Measurements from ENCODE around the gene MUC5AC. TPM values are rescaled to one million over a fixed set of nuclear protein-coding genes. Genes with fewer than 3 reads are reported as not detected.
"Not testable (repeated sequence)": the region's sequence is repeated elsewhere in the genome, so short reads cannot be mapped to it uniquely, and the experiment has no call there.

The MUC5AC gene
- polyA plus RNA-seq, 1 donor, result 0.37 TPM

GRCh38 chr11:1164779-1165255 lies 7.1 kb downstream of the MUC5AC start:
- not testable (repeated sequence) for H3K27me3 ChIP-seq (ENCODE audit: control insufficient read depth, insufficient read depth, low read length); H3K4me3 ChIP-seq (ENCODE audit: low read length); H3K36me3 ChIP-seq (ENCODE audit: control insufficient read depth, insufficient read depth, low read length); H3K27ac ChIP-seq (ENCODE audit: low read length)
- peak in 1 of 2 donors; percentile 7 for DNase-seq
- no CpG with 5 or more reads among the region's 10 CpGs for WGBS (ENCODE audit: insufficient coverage, low lambda C conversion rate)
- Histone ChIP-seq H3K9me3 (ENCODE audit: control insufficient read depth, low read depth, low read length) (peaks cover 34% of the 10 kb centered on the region), H3K4me1 (ENCODE audit: control insufficient read depth, insufficient read depth, low read length) (peaks cover 11% of the 10 kb centered on the region)

GRCh38 chr11:1165256-1166041 lies 7.7 kb downstream of the MUC5AC start:
- no peak overlapping the region for H3K27ac ChIP-seq (ENCODE audit: low read length)
- H3K9me3 ChIP-seq (ENCODE audit: control insufficient read depth, low read depth, low read length), result peaks cover 37% of the 10 kb centered on the region
- peaks cover 11% of the 10 kb centered on the region for H3K4me1 ChIP-seq (ENCODE audit: control insufficient read depth, insufficient read depth, low read length)
- no peaks in the 10 kb centered on the region for H3K36me3 ChIP-seq (ENCODE audit: control insufficient read depth, insufficient read depth, low read length)
- no CpG with 5 or more reads among the region's 30 CpGs for WGBS (ENCODE audit: insufficient coverage, low lambda C conversion rate)
- H3K27me3 ChIP-seq (ENCODE audit: control insufficient read depth, insufficient read depth, low read length), result no peaks in the 10 kb centered on the region
- H3K4me3 ChIP-seq (ENCODE audit: low read length), result no peak overlapping the region
- no peak for DNase-seq

GRCh38 chr11:1167256-1167655 lies 9.5 kb downstream of the MUC5AC start:
- peaks cover 11% of the 10 kb centered on the region for H3K4me1 ChIP-seq (ENCODE audit: control insufficient read depth, insufficient read depth, low read length)
- no peak for DNase-seq
- WGBS (ENCODE audit: insufficient coverage, low lambda C conversion rate), result no CpG with 5 or more reads among the region's 7 CpGs
- H3K27ac ChIP-seq (ENCODE audit: low read length), result no peak overlapping the region
- H3K4me3 ChIP-seq (ENCODE audit: low read length), result no peak overlapping the region
- peaks cover 45% of the 10 kb centered on the region for H3K9me3 ChIP-seq (ENCODE audit: control insufficient read depth, low read depth, low read length)
- no peaks in the 10 kb centered on the region for H3K27me3 ChIP-seq (ENCODE audit: control insufficient read depth, insufficient read depth, low read length)
- H3K36me3 ChIP-seq (ENCODE audit: control insufficient read depth, insufficient read depth, low read length), result no peaks in the 10 kb centered on the region

DNA sequence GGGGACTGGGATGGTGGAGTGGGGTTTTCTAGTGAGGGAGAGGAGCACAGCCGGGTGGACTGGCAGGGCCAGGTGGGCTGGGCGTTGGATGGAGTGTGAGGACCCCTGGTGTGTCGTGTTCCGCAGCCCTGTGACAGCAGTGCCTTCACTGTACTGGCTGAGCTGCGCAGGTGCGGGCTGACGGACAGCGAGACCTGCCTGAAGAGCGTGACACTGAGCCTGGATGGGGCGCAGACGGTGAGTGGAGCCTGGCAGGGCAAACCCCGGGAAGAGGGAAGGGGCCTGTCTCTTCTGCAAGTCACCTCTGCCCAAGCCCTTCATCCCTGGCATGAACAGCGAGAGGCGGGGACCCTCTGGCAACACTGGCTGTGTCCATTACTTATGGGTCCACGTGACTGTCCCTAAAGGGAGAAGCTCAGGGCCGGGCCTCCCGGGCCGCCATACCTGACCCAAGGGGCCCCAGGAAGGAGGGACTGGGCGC lies 10.0 kb downstream of the MUC5AC start:
- Histone ChIP-seq H3K27ac (ENCODE audit: low read length) (no peak overlapping the region), H3K4me3 (ENCODE audit: low read length) (no peak overlapping the region), H3K27me3 (ENCODE audit: control insufficient read depth, insufficient read depth, low read length) (no peaks in the 10 kb centered on the region), H3K4me1 (ENCODE audit: control insufficient read depth, insufficient read depth, low read length) (peaks cover 11% of the 10 kb centered on the region), H3K36me3 (ENCODE audit: control insufficient read depth, insufficient read depth, low read length) (no peaks in the 10 kb centered on the region), H3K9me3 (ENCODE audit: control insufficient read depth, low read depth, low read length) (peaks cover 45% of the 10 kb centered on the region)
- no peak for DNase-seq
- WGBS (ENCODE audit: insufficient coverage, low lambda C conversion rate), result no CpG with 5 or more reads among the region's 19 CpGs

GRCh38 chr11:1168256-1168655 lies 10.5 kb downstream of the MUC5AC start:
- H3K4me1 ChIP-seq (ENCODE audit: control insufficient read depth, insufficient read depth, low read length), result peaks cover 11% of the 10 kb centered on the region
- DNase-seq, result no peak
- H3K27ac ChIP-seq (ENCODE audit: low read length), result no peak overlapping the region
- H3K4me3 ChIP-seq (ENCODE audit: low read length), result no peak overlapping the region
- peaks cover 45% of the 10 kb centered on the region for H3K9me3 ChIP-seq (ENCODE audit: control insufficient read depth, low read depth, low read length)
- no CpG with 5 or more reads among the region's 11 CpGs for WGBS (ENCODE audit: insufficient coverage, low lambda C conversion rate)
- H3K27me3 ChIP-seq (ENCODE audit: control insufficient read depth, insufficient read depth, low read length), result no peaks in the 10 kb centered on the region
- no peaks in the 10 kb centered on the region for H3K36me3 ChIP-seq (ENCODE audit: control insufficient read depth, insufficient read depth, low read length)

DNA sequence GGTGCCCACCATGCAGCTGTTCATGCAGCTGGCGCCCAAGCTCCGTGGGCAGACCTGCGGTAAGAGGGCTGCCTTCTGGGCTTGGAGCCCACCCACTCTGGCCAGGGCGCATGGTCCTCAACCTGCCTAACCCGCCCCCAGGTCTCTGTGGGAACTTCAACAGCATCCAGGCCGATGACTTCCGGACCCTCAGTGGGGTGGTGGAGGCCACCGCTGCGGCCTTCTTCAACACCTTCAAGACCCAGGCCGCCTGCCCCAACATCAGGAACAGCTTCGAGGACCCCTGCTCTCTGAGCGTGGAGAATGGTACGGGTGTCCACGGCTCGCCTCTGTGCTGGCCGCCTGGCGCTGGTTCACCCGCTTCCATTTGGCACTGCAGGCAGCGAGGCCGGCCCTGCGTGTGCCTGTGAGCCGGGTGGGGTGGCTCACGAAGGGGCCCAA lies 11.0 kb downstream of the MUC5AC start:
- DNase-seq, result no peak
- Histone ChIP-seq H3K9me3 (ENCODE audit: control insufficient read depth, low read depth, low read length) (peaks cover 45% of the 10 kb centered on the region), H3K4me1 (ENCODE audit: control insufficient read depth, insufficient read depth, low read length) (peaks cover 11% of the 10 kb centered on the region), H3K36me3 (ENCODE audit: control insufficient read depth, insufficient read depth, low read length) (no peaks in the 10 kb centered on the region), H3K27ac (ENCODE audit: low read length) (no peak overlapping the region), H3K27me3 (ENCODE audit: control insufficient read depth, insufficient read depth, low read length) (no peaks in the 10 kb centered on the region), H3K4me3 (ENCODE audit: low read length) (no peak overlapping the region)
- WGBS (ENCODE audit: insufficient coverage, low lambda C conversion rate), result no CpG with 5 or more reads among the region's 23 CpGs

GRCh38 chr11:1171223-1171984 lies 13.7 kb downstream of the MUC5AC start:
- no CpG with 5 or more reads among the region's 3 CpGs for WGBS (ENCODE audit: insufficient coverage, low lambda C conversion rate)
- no peak for DNase-seq
- H3K4me3 ChIP-seq (ENCODE audit: low read length), result no peak overlapping the region
- no peak overlapping the region for H3K27ac ChIP-seq (ENCODE audit: low read length)
- H3K27me3 ChIP-seq (ENCODE audit: control insufficient read depth, insufficient read depth, low read length), result no peaks in the 10 kb centered on the region
- H3K36me3 ChIP-seq (ENCODE audit: control insufficient read depth, insufficient read depth, low read length), result no peaks in the 10 kb centered on the region
- no peaks in the 10 kb centered on the region for H3K4me1 ChIP-seq (ENCODE audit: control insufficient read depth, insufficient read depth, low read length)
- peaks cover 34% of the 10 kb centered on the region for H3K9me3 ChIP-seq (ENCODE audit: control insufficient read depth, low read depth, low read length)

DNA sequence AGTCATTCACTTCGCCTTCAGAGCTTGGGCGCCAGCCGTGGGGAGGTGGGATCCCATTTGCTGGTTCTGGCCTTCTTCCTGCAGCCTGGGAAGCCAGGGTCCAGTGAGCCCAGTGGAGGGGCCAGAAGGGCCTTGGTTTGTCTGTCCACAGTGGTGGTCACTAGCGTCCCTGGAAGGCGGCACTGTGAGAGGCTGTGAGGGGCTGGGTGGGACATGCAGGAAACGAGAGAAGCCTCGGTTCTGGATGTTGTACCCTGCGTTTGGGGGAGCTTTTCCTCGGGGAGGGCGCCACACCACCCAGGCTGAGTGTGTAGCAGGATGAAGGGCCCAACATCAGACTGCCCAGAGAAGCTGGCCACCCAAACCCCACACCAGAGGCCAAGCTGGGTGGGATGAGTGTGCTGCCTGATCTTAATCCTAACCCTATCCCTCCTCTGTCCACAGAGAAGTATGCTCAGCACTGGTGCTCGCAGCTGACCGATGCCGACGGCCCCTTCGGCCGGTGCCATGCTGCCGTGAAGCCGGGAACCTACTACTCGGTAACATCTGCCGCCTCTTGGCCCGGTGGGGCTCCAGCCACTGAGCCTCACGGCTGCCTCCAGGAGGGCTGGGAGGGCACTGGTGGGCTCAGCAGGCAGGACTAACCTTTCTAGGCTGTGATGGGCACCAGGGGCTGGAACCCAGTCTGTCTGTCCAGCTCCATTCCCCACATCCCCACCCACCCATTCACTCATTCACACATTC lies 14.4 kb downstream of the MUC5AC start:
- Histone ChIP-seq H3K4me3 (ENCODE audit: low read length) (no peak overlapping the region), H3K27ac (ENCODE audit: low read length) (no peak overlapping the region), H3K9me3 (ENCODE audit: control insufficient read depth, low read depth, low read length) (peaks cover 34% of the 10 kb centered on the region), H3K36me3 (ENCODE audit: control insufficient read depth, insufficient read depth, low read length) (no peaks in the 10 kb centered on the region), H3K27me3 (ENCODE audit: control insufficient read depth, insufficient read depth, low read length) (no peaks in the 10 kb centered on the region), H3K4me1 (ENCODE audit: control insufficient read depth, insufficient read depth, low read length) (no peaks in the 10 kb centered on the region)
- WGBS (ENCODE audit: insufficient coverage, low lambda C conversion rate), result no CpG with 5 or more reads among the region's 22 CpGs
- DNase-seq, result no peak

- Histone ChIP-seq H3K27ac (ENCODE audit: low read length) (no peak overlapping the region), H3K27me3 (ENCODE audit: control insufficient read depth, insufficient read depth, low read length) (no peaks in the 10 kb centered on the region), H3K36me3 (ENCODE audit: control insufficient read depth, insufficient read depth, low read length) (no peaks in the 10 kb centered on the region), H3K4me3 (ENCODE audit: low read length) (no peak overlapping the region), H3K4me1 (ENCODE audit: control insufficient read depth, insufficient read depth, low read length) (no peaks in the 10 kb centered on the region), H3K9me3 (ENCODE audit: control insufficient read depth, low read depth, low read length) (peaks cover 32% of the 10 kb centered on the region)
- 96% methylated on average over 3 of the region's 4 CpGs for WGBS (ENCODE audit: insufficient coverage, low lambda C conversion rate)
- no peak for DNase-seq
Measured at GRCh38 chr11:1172729-1173117, 15.0 kb downstream of the MUC5AC start.

DNA sequence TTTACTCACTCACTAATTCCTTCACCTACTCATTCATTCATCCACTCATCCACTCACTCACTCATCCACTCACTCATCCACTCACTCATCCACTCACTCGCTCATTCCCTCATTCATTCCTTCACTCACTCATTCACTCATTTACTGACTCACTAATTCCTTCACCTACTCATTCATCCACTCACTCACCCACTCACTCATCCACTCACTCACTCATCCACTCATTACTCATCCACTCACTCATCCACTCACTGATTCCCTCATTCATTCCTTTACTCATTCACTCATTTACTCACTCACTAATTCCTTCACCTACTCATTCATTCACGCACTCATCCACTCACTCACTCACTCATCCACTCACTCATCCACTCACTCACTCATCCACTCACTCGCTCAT lies 15.6 kb downstream of the MUC5AC start:
- 86% methylated on average over 3 of the region's 3 CpGs for WGBS (ENCODE audit: insufficient coverage, low lambda C conversion rate)
- not testable (repeated sequence) for DNase-seq; H3K27ac ChIP-seq (ENCODE audit: low read length); H3K4me3 ChIP-seq (ENCODE audit: low read length); H3K4me1 ChIP-seq (ENCODE audit: control insufficient read depth, insufficient read depth, low read length); H3K36me3 ChIP-seq (ENCODE audit: control insufficient read depth, insufficient read depth, low read length); H3K27me3 ChIP-seq (ENCODE audit: control insufficient read depth, insufficient read depth, low read length)
- peaks cover 26% of the 10 kb centered on the region for H3K9me3 ChIP-seq (ENCODE audit: control insufficient read depth, low read depth, low read length)

All from large intestine (tissue), 3 donors.